Vagina (tissue), 2 donors: Measurements from ENCODE around the gene CDH18.

Experiments
- POLR2A ChIP-seq, 2 donors: fragments of 450-650 bp; IDR thresholded peaks; one replicate each; pipeline ENCODE4 v1.6.1; 2017; ENCODE audit warnings: antibody characterized with exemption in 2 of 2, mild to moderate bottlenecking in 2 of 2, moderate library complexity in 2 of 2
- POLR2AphosphoS5 ChIP-seq, 2 donors: sonication (generic); formaldehyde crosslinking; IDR thresholded peaks; one replicate each; pipeline ENCODE4 v1.9.0; 2017; ENCODE audit warnings: antibody characterized with exemption in 2 of 2, mild to moderate bottlenecking in 2 of 2, low read depth in 1 of 2; ENCODE audit not compliant: insufficient read depth in 1 of 2
- TF ChIP-seq, protein P1 (sequence below), 3 experiments: fragments of 450-650 bp in 2 of 3; fragments of 200-600 bp in 1 of 3; sonication (generic) in 1 of 3; IDR thresholded peaks; one replicate each; pipeline ENCODE4 v1.5.1; 2017 to 2019; ENCODE audit warnings: antibody characterized with exemption in 3 of 3, mild to moderate bottlenecking in 2 of 3, moderate library complexity in 2 of 3

GRCh38 chr5:19855453-19855852, 132.5 kb downstream of the CDH18 start:
- TF ChIP-seq, protein P1, sequence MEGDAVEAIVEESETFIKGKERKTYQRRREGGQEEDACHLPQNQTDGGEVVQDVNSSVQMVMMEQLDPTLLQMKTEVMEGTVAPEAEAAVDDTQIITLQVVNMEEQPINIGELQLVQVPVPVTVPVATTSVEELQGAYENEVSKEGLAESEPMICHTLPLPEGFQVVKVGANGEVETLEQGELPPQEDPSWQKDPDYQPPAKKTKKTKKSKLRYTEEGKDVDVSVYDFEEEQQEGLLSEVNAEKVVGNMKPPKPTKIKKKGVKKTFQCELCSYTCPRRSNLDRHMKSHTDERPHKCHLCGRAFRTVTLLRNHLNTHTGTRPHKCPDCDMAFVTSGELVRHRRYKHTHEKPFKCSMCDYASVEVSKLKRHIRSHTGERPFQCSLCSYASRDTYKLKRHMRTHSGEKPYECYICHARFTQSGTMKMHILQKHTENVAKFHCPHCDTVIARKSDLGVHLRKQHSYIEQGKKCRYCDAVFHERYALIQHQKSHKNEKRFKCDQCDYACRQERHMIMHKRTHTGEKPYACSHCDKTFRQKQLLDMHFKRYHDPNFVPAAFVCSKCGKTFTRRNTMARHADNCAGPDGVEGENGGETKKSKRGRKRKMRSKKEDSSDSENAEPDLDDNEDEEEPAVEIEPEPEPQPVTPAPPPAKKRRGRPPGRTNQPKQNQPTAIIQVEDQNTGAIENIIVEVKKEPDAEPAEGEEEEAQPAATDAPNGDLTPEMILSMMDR (IDR thresholded peaks at IDR 0.05), result no peak
- TF ChIP-seq POLR2A (IDR thresholded peaks at IDR 0.05), result no peak
- TF ChIP-seq POLR2AphosphoS5 (IDR thresholded peaks at IDR 0.05; ENCODE audit: insufficient read depth in 1 of 2, low read depth in 1 of 2), result no peak
